GDM1 (cell line): ENCODE measurements around the gene TXNDC2.
"Not testable (repeated sequence)": the region's sequence is repeated elsewhere in the genome, so short reads cannot be mapped to it uniquely, and the experiment has no call there.

Experiments used
- DNase-seq: peaks from one replicate; lab custom pipeline; 2025; lab: John Stamatoyannopoulos, UW

The TXNDC2 gene

GRCh38 chr18:9884532-9885140 is 1.1 kb upstream of the TXNDC2 start:
- no peak for DNase-seq

GRCh38 chr18:9886005-9886348 is 204 bp downstream of the TXNDC2 start:
- DNase-seq: no peak

- DNase-seq: no peak
Observed at GRCh38 chr18:9887992-9888391, 2.2 kb downstream of the TXNDC2 start.

DNA sequence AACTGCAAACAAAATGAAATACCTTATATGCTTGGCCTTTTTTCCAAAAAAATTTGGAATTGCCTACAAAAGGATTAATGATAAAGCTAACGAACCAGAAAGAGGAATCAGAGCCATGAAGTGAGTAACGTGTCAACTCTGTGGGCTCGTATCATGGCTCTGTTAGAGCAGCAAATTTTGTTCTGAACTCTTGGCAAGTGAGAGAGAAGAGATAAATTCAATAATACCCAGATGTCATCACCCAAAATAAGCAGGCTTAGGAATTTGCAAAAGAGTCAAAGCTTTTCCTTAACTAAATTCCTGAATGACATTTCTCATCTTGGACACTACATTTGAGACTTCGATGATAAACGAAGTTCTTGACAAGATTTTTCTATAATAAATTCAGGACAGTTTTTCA is 4.4 kb downstream of the TXNDC2 start:
- DNase-seq: no peak

GRCh38 chr18:9890957-9891356 is 5.2 kb downstream of the TXNDC2 start:
- no peak for DNase-seq

DNA sequence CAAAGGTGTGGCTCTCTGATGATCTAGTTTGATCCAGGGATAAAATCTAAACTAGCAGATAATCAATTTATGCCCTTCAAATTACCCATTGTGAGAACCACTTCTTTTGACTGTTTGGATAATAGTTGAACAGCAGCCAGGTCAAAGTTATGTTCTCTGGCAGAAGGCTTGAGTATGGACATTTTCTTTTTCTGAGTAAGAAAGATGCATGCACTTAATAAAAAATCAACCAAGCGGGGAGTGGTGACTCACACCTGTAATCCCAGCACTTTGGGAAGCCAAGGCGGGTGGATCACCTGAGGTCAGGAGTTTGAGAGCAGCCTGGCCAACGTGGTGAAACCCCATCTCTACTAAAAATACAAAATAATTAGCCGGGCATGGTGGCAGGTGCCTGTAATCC is 5.7 kb downstream of the TXNDC2 start:
- DNase-seq: not testable (repeated sequence)

GRCh38 chr18:9894454-9895068 is 8.8 kb downstream of the TXNDC2 start:
- no peak for DNase-seq

DNA sequence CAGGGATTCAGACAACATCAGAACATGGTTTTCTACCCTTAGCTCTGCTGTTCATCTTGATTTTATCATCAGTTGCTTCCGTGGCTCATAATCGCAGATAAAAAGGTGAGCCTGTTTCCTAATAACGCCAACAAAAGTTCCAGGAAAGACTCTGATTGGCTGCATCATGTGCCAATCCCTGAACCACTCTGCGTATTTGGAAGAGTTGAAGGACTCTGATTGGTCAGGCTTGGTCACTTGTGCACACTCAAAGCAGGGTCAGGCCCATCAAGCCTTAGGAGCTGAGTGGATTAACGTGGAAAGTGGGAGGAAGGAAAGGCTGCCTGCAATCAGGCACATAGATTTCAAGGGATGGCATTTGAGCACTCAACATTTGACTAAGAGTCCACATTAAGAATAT is 11.4 kb downstream of the TXNDC2 start:
- DNase-seq: no peak

DNA sequence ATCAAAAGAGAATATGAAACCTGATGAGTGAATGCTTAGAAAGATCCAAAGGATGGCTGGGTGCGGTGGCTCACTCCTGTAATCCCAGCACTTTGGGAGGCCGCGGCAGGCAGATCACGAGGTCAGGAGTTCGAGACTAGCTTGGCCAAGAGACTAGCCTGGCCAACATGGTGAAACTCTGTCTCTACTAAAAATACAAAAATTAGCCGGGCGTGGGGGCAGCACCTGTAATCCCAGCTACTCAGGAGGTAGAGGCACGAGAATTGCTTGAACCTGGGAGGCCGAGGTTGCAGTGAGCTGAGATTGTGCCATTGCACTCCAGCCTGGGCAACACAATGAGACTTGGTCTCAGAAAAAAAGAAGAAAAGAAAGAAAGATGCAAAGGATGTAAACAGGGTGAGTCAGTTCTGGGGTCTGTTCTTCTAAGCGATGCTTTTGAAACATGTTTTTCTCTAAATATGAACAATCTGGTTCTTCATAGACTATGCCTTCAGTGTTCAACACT is 12.1 kb downstream of the TXNDC2 start:
- DNase-seq: not testable (repeated sequence)

DNA sequence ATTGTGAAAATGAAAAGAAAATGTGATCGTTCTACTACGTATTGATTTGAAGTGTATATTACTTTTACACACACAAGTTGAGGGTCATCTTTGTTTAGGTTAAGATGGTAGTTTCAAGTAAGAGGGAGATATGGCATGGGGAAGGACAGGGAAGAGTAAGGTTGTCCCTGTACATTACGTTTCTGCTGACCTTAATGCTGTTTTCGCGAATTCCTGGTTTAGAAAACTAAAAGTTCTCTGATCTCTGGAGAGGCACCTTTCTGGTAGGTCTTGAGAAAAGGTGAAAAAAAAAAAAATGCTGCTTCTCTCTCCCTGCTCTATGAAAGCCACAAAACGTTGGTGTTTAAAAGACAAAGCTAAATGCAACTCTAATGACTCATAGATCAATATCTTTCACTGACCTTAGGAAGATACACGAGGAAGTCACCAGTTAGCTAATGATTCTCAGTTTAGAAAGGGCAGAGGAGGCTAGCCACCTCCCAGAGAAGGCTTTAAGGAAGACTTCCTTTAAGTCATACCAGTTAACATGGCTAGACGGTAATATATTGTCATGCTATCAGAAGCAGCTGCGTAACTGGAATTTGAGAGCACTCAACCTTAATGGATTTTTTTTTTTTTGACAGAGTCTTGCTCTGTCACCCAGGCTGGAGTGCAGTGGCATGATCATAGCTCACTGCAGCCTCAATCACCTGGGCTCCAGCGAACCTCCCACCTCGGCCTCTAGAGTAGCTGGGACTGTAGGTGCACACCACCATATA is 13.2 kb downstream of the TXNDC2 start:
- DNase-seq: no peak

GRCh38 chr18:9899550-9899930 is 13.8 kb downstream of the TXNDC2 start:
- DNase-seq: not testable (repeated sequence)

- DNase-seq: no peak
Observed at GRCh38 chr18:9900699-9901098, 14.9 kb downstream of the TXNDC2 start.

DNA sequence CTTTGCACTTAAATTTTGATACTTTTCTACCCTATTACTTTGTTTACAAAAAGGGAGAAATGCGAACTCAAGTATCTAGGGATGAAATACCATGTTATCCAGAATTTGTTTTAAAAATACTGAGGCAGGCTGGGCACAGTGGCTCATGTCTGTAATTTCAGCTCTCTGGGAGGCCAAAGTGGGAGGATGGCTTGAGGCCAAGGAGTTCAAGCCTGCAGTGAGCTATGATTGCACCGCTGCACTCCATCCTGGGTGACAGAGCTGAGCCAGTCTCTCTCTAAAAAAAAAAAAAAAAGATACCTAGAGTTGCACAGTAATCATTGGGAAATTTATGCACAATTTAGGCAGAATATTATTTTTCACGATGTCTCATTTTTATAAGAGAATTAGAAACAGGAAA is 15.6 kb downstream of the TXNDC2 start:
- DNase-seq: no peak

- DNase-seq: not testable (repeated sequence)
Observed at GRCh38 chr18:9902264-9902663, 16.5 kb downstream of the TXNDC2 start.

- DNase-seq: no peak
Observed at GRCh38 chr18:9902832-9903231, 17.1 kb downstream of the TXNDC2 start.

DNA sequence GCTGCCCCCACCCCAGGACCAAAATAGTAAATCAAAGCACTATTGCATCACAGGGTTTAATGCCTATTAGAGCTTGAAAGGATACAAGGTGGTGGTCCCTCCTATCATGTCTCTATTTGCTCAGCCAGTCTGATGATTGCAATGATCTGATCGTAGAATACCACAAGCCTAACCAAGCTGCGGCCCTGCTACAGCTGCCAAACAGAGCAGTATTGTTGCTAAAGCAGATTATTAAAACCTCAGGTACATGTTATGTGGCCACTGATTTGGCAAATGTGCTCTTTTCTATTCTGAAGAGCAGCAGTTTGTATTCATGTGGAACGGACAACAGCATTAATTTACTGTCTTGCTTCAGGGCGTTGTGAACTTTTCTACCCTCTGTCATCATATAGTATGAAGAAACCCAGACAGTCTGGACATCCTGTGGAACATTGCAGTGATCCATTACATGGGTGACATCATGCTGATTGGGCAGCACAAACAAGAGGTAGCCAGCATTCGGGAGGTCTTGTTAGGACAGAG is 19.7 kb downstream of the TXNDC2 start:
- DNase-seq: no peak

DNA sequence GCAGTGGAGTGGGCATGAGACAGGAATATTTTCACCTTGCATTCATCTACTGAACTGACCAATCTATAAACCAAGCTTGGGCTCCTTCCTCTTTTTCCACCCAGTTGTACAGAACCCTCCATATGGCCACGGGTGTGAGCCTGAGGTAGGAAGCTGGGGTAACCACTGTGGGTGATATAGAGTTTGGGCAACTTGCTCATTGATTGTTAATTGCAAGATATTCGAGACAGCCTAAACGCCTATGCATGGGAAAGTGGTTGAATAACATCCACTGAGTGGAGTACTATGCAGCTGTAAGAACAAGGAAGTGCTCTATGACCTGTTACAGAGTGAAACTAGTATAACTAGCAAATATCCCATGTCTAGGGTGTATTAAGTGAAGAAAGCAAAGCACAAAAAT is 20.7 kb downstream of the TXNDC2 start:
- peak; percentile 10 for DNase-seq

DNA sequence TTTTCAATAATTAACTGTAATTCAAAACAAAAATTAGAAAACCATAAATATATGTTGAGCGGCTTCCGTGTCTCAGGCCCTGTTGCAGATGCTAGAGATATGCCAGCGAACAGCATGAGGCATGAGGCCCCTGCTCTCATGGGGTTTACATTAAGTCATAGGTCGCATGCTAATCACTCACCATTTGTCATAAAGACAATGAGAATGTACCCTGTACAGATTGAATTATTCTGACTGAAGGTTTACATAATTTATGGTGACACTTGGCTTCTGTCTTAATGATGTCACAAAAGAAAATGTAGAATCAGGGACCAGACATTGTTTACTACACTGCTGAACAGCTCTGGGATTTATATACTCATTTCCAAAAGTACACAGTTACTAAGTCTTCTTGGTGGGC is 22.1 kb downstream of the TXNDC2 start:
- DNase-seq: no peak

DNA sequence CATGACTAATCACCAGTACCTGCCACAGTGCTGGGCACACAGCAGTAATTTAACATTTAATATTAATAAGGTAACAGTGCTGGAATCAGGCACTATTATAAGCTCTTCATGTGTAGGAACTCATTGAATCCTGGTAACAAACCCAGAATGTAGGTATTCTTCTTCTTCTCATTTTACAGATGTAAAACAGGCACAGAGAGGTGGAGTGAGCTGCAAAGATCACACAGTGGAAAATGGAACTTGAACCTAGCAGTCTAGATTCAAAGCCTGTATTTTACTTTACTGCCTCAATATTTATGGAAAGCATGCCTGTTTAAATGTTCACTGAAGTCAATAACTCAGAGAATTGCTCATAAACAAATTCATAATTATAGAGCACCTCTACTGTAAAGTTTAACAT is 24.3 kb downstream of the TXNDC2 start:
- no peak for DNase-seq

GRCh38 chr18:9910661-9911060 is 24.9 kb downstream of the TXNDC2 start:
- DNase-seq: no peak

- DNase-seq: no peak
Observed at GRCh38 chr18:9911226-9911625, 25.5 kb downstream of the TXNDC2 start.

DNA sequence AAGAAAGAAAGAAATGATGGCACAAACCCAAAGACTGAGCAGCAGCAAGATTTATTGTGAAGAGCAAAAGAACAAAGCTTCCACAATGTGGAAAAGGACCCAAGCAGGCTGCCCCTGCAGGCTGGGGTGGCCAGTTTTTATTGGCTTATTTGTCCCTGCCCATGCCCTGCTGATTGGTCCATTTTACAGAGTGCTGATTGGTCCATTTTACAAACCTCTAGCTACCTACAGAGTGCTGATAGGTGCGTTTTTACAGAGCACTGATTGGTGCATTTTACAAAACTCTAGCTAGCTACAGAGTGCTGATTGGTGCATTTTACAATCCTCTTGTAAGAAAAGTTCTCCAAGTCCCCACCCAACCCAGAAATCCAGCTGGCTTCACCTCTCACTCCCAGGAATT is 26.5 kb downstream of the TXNDC2 start:
- not testable (repeated sequence) for DNase-seq

GRCh38 chr18:9913151-9913525 is 27.4 kb downstream of the TXNDC2 start:
- DNase-seq: no peak
